ENCODE results near the gene SLIT1.

DNA sequence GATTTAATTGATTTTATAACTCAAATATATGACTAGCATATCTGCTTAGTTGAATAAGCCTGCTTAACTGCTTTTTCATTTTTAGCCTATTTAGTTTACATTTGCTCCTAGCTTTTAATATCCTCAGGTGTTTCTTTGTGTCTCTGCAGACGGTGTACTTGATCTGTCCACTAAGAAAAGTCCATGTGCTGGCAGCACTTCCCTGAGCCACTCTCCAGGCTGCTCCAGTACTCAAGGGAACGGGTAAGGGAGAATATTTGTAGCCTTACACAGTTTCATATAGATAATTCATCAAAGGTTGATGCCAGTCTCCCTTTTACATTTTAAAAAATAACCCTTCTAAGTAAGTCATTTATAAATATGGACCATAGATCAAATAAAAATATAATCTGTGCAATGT, 233.8 kb downstream of the SLIT1 start:
- TF ChIP-seq, protein P1, sequence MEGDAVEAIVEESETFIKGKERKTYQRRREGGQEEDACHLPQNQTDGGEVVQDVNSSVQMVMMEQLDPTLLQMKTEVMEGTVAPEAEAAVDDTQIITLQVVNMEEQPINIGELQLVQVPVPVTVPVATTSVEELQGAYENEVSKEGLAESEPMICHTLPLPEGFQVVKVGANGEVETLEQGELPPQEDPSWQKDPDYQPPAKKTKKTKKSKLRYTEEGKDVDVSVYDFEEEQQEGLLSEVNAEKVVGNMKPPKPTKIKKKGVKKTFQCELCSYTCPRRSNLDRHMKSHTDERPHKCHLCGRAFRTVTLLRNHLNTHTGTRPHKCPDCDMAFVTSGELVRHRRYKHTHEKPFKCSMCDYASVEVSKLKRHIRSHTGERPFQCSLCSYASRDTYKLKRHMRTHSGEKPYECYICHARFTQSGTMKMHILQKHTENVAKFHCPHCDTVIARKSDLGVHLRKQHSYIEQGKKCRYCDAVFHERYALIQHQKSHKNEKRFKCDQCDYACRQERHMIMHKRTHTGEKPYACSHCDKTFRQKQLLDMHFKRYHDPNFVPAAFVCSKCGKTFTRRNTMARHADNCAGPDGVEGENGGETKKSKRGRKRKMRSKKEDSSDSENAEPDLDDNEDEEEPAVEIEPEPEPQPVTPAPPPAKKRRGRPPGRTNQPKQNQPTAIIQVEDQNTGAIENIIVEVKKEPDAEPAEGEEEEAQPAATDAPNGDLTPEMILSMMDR (IDR thresholded peaks at IDR 0.05; ENCODE audit: low read length): no peak
- no peak for TF ChIP-seq EZH2 (IDR thresholded peaks at IDR 0.05; ENCODE audit: borderline replicate concordance, low read length)
